HG03103 (cell line): ENCODE measurements around the gene DCST2.

Experiments used
- ATAC-seq: cut with Tn5 transposase; IDR thresholded peaks from one replicate; pipeline ENCODE4 v1.9.1; 2021; ENCODE audit warnings: low read depth; ENCODE audit not compliant: unreplicated experiment

Gene DCST2

DNA sequence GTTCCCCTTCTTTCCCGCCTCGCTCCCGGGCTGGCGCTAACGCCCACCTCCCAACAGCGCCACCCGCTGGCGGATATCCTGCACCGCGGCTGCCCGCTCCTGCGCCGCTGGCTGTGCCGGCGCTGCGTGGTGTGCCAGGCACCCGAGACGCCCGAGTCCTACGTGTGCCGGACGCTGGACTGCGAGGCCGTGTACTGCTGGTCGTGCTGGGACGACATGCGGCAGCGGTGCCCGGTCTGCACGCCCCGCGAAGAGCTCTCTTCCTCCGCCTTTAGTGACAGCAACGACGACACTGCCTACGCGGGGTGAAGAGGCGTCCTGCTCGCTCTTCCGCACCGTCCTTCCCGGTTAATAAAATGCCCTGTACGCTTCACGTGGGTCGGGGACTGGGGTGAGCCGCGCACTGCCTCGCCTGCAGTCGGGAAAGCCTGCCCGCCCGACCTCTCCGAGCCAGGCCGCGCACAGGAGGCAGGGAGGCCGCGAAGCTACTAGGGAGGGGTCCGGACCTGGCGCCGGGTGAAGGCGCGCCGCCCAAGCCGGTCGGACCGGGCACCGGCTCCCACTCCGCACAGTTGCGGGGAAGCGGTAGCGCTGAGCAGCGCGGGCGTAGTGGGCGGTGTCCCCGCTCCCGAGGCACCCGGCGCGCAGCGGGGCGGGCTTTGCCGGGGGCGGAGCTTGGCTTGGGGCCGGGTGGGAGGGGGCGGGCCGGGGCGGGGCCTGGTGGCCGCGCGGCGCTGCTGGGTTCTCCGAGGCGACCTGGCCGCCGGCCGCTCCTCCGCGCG is 17.2 kb upstream of the DCST2 start, which contains the start of gene ADAM15:
Gene ADAM15, plus strand, starts transcription at position 757 of the 782 bp plus-strand sequence. CDS start 71 bp downstream, outside the sequence.
- ATAC-seq: no peak

DNA sequence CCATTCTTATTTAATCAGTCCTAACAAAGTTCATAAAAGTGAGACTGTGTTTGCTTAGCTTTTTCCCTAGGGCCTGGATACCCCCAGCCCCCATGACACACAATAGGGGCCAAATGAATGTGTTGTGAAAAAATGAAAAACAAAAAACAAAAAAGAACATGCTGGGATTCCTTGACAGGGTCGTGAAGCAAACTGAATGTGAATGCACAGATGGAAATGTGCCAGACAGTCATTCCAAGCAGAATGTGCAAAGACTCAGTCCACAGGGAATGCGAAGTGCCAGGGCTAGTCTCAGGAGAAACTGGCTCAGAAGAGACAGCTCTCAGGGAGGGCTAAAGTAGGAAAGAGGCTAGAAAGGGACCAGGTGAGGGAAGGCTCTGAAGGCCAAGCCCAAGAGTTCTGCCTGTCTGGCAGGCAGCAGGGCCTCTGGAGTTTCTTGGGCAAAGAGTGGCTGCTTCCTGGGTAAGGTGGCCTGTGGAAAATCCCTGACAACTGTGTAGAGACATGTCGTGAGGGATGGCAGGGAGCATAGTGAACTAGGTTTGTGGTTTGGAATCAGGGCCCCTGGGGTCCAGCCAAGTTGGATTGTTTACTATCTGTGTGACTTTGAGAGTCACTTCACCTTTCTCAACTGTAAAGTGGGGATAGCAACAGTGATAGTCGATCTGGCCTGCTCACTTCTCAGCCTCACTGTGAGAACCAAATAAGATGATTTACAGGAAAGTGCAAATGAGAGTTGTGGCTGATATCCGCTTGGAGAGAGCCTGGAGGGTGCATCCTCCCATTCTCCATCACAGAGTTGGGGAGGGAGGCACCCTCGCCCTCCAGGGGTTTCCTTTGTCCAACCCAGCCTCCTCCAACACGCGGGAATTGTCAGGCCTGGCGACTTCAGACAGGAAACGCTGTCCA is 16.3 kb upstream of the DCST2 start:
- no peak for ATAC-seq

DNA sequence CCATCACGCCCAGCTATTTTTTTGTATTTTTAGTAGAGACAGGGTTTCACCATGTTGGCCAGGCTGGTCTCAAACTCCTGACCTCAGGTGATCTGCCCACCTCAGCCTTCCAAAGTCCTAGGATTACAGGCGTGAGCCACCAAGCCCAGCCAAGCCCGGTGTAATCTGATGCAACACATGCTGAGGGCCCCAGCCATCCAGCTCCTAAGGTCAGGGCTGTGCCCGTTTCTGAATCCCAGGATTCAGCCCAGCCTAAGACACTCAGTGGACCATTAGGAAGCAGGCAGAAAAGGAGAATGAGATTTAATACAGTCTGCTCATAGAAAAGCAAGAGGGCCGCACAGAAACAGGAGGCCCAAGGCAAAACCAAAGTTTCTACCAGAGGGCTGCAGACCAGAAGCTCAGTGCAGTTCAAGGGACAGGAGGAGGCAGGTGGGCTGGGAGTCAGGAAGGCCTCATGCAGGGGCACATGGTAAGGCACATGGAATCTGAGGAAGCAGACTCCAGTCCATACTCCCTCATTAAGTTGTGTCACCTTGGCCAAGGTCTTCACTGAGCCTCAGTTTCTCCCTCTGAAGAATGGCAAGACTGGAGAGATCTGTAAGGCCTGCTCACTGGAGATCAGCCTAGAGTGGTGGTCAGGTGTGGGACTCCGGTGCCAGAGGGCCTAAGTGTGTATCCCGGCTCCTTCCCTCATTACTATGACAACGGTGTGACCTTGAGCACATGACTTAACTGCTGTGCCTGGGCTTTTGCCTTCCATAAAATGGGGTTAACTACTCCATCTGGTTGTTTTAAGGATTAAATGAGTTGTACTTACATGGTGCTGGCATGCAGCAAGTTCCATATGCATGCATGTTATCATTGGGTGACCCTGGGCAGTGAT is 15.1 kb upstream of the DCST2 start:
- no peak for ATAC-seq

- ATAC-seq: no peak
These were observed 11.5 kb upstream of the DCST2 start for GRCh38 chr1:155044812-155045657.

- ATAC-seq: no peak
These were observed 10.8 kb upstream of the DCST2 start for GRCh38 chr1:155044365-155044764.

GRCh38 chr1:155043793-155044192 is 10.2 kb upstream of the DCST2 start:
- no peak for ATAC-seq

DNA sequence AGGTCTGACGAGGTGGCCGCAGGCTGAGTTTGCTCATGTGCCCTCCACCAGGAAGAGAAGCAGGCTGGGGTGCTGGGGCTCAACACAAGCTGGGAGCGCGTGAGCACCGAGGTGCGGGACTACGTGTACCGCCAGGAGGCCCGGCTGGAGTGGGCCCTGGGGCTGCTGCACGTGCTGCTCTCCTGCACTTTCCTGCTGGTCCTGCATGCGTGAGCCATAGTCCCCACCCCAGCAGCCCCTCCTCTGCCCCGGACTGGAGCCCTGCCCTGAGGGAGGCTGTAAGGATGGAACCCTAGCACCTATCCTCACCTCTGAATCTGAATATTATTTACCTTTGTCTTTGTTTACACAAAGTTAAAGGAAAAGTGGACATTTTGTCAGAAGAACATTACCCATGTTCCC is 9.7 kb upstream of the DCST2 start:
- no peak for ATAC-seq

GRCh38 chr1:155042789-155043188 is 9.2 kb upstream of the DCST2 start:
- ATAC-seq: no peak

GRCh38 chr1:155040358-155041093 is 6.9 kb upstream of the DCST2 start:
- ATAC-seq: no peak

DNA sequence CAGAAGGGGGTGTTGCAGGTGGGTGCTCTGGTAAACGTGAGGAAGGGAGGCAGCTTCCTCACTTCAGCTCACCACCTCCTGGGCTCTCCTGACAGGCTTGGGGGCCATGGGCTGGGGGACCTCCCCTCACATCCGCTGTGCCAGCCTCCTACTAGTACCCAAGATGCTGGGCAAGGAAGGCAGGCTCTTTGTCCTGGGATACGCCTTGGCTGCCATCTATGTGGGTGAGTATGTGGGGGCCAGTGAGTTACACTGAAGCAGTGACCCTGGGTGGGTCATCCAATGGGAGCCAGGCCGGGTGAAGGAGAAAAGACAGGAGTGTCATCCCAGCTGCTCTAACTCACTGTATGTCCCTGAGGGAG is 5.7 kb upstream of the DCST2 start:
- no peak for ATAC-seq

GRCh38 chr1:155038602-155039307 is 5.2 kb upstream of the DCST2 start:
- ATAC-seq: no peak

DNA sequence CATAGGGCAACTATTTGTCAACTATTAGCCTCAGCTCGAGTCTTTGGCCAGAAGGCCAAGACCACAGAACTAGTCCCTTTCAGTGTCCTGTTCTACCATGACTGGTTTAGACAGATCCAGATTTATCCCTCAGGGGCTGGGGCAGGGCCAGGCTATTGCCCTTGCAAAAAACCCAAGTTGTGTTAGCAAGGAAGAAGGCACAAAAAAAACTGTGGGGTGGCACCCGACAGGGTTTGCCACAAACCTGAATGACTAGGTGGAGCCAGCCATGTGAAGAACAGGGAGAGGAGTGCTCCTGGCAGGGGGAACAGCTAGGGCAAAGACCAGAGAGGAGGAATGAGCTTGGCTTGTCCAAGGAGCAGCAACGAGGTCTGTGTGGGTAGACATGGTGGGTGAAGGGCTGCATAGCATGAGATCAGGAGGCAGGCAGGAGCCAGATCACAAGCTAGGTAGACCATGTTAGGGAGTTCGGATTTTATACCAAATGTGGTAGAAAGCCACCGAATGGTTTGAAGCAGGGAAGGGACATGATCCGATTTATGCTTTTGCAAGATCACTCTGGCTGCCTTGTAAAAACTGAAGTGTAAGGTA is 4.4 kb upstream of the DCST2 start:
- ATAC-seq: no peak

GRCh38 chr1:155037043-155037442 is 3.5 kb upstream of the DCST2 start:
- no peak for ATAC-seq

DNA sequence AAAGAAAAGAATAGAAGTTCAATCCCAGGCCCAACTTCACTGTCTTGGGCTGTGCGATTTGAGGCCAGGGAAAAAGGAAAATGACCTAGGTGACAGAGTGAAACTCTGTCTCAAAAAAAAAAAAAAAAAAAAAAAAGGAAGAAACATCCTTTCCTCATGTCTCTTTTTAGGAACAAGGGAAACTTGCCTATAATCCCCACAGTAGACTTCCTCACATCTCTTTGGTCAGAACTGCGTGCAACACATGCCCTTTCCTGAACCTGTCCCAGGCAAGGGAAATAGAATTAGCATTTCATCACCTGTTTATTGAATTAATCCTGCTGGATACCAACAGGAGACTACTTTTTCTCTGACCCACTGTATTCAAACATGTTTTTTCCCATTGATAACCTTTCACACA is 2.4 kb upstream of the DCST2 start:
- no peak for ATAC-seq

DNA sequence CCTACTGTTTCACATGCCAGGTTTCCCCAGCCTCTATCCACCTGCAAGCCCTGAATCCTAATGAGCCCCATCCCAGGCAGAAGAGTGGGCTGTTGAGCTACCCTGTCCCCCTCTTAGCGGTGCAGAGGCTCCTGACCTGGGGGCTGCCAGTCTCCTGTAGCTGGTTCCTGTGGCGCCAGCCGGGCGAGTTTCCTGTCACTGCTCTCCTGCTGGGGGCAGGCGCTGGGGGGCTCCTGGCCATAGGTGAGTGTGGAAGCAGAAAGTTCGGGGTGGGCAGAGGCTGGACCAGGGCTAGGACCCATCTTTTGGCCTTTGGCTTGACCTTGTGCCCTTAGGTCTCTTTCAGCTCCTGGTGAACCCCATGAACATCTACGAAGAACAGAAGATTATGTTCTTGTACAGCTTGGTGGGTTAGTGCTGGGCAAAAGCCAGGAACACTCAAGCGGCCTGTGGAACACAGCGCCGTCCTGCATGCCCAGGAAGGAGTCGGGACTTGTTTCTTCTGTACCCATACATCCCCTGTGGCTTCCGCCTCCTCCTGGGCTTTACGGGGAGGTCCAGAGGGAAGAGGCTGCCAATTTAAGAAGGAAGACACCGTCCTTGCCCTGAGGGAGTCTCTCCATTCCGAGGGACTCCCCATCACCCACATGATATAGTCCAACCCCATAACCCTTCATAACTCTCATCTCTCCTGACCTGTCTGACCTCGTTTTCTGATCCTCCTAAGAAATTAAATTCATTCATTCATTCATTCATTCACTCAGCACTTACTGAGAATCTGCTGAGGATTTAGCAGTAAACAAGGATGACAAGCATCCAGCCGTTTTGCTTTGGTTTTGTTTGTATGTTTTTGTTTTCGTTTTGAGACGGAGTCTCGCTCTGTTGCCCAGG is 982 bp upstream of the DCST2 start:
- ATAC-seq: no peak

- no peak for ATAC-seq
These were observed 695 bp downstream of the DCST2 start for GRCh38 chr1:155032886-155033285.

DNA sequence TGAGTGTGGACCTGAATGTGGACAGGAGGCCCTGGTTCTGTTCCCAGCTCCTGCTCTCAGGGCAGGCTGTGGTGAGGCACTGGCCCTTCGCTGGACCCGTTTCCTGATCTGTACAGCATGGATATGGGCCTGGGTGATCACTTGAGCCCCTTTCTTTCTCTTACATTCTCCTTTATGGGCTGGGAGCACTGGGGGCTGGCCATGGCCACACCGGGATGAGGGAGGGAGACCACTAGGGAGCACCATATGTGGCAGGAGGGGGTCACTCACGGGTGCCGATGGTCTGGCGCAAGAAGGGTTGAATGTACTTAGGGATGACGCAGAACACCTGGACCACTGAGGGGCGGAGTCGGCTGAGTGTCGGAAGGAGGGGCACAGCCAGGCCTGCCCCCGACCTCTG is 2.7 kb downstream of the DCST2 start:
- no peak for ATAC-seq
